Ishikawa (cell line): Measurements from ENCODE around the gene MB.

Experiments
- CEBPB ChIP-seq: IDR thresholded peaks from 2 replicates; pipeline ENCODE4 v1.6.1; 2012
- EP300 ChIP-seq: IDR thresholded peaks from 2 replicates; pipeline ENCODE4 v1.6.1; 2012; ENCODE audit warnings: borderline replicate concordance
- MAX ChIP-seq: IDR thresholded peaks from 2 replicates; pipeline ENCODE4 v1.6.1; 2012
- NFIC ChIP-seq: IDR thresholded peaks from 2 replicates; pipeline ENCODE4 v1.6.1; 2012
- YY1 ChIP-seq: IDR thresholded peaks from 2 replicates; pipeline ENCODE4 v1.6.1; 2012; ENCODE audit warnings: low read depth

- no peak for TF ChIP-seq CEBPB
- no peak for TF ChIP-seq NFIC
- no peak for TF ChIP-seq MAX
- TF ChIP-seq EP300: no peak
- TF ChIP-seq YY1: no peak
Observed at GRCh38 chr22:35558719-35559118, 58.4 kb downstream of the MB start.
